A549 (cell line): ENCODE results near the gene NAPEPLD.
"Not testable (repeated sequence)": the region's sequence is repeated elsewhere in the genome, so short reads cannot be mapped to it uniquely, and the experiment has no call there.

Experiments used
- CTCF ChIP-seq: fragments of >200 bp; sonication (Bioruptor Twin); formaldehyde crosslinking; IDR thresholded peaks from 3 replicates; pipeline ENCODE4 v1.5.1; 2016
- POLR2A ChIP-seq: IDR thresholded peaks from 2 replicates; pipeline ENCODE4 v1.6.1; 2012; ENCODE audit warnings: mild to moderate bottlenecking, low read length
- RFX5 ChIP-seq: fragments of 450-650 bp; IDR thresholded peaks from 2 replicates; pipeline ENCODE4 v1.7.1; 2014; ENCODE audit warnings: antibody characterized with exemption, mild to moderate bottlenecking, moderate library complexity

GRCh38 chr7:103163087-103163825 is 14.4 kb upstream of the NAPEPLD start:
- not testable (repeated sequence) for TF ChIP-seq CTCF, POLR2A, RFX5
